Stimulated activated CD8-positive, alpha-beta memory T cell treated with anti-CD3 and anti-CD28 coated beads, Interleukin-12 subunit alpha, Interleukin-12 subunit beta, amount 100 ng/mL, for 4 hours (primary cell): Measurements from ENCODE around the gene C2CD5.
A peak's percentile ranks its signal among the peaks of the same experiment; 100 is the strongest.

Experiments used
- DNase-seq: peaks from one replicate; pipeline ENCODE4 v3.0.0-alpha.2; 2020; ENCODE audit warnings: low read depth

C2CD5 gene

DNA sequence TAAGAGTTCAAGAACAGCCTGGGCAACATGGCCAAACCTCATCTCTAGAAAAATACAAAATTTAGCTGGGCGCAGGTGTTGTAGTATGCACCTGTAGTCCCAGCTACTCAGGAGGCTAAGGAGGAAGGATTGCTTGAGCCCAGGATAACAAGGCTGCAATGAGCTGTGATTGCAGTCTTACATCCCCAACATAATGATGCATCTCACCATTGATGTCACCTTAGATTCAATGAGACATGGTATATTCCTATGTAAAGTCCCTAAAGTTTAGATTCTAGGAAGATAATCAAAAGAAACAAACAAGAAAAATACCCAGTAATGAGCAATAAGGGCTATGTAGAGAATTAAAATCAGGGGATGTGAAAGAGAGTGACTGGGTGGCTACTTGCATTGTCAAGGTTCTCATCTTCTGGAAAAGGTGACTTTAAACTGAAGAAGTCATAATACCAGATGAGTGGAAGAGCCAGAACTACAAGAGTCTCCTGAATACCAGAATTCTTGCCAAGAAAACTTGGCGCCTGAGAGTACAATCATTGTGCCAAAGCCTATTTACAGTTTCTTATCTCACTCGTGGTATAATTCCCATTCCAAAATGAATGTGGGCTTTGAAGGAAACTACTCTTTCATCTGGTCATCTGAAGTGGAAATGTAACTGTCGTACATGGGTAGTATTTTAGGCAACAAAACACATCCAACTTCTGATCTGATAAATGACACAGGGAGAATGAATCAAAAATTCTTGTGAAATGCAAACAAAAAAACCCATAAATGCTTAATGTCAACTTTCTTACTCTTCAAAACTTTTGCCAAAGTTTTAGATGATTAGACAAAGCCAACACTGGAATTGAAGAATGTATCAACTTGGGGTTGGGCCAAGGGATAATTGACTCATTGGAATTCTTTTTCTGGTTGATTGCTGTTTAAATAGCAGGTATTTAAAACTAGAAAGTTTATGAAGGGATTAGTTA lies 128.7 kb downstream of the C2CD5 start:
- DNase-seq: no peak

DNA sequence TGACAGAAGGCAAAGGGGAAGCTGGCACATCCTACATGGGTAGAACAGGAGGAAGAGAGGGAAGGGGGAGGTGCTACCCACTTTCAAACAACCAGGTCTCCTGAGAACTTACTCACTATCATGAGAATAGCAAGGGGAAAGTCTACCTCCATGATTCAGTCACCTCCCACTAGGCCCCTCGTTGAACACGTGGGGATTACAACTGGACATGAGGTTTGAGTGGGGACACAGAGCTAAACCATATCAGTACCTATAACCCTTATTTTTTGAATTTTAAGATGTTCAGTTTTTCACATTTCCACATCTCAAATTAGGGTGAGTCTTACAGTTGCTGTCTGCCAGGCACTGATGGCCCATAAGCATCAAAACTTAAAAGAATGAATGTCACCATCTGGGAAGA lies 129.6 kb downstream of the C2CD5 start:
- no peak for DNase-seq

DNA sequence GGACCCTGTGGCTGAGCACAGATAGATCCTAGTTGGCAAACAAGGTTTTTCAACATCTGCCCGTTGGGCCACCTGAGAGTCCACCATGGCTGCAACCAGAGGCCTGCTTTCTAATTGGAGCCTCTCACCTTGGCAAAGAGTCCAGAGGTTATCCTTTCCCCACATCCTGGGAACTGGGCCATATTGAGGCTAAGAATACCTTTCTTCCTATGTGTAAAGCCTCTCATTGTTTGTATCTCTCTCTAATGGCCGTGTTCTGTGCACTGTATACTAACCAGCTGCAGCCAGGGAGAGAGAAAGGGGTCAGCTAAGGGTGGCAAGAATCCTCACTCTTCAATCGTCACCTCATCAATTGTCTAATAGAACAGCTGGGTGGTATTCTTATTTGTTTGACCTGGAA lies 130.8 kb downstream of the C2CD5 start:
- DNase-seq: no peak

DNA sequence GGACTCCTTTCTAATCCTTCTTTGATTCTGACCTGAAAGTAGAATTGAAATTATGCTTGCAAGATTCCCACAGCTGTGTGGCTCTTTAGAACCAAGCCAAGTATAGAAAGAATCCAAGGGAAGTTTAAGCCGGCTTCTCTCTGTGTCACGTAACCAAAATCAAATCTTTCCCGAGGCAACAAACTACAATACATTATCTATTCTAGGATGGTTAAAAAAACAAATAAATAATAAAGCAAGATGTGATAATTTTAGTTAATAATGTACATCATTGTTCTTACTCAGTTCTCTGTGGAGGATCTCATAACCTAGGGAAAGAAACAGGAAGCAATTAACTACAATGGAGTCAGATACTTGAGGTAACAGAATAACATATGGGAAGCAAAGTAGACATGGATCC lies 131.8 kb downstream of the C2CD5 start:
- no peak for DNase-seq

DNA sequence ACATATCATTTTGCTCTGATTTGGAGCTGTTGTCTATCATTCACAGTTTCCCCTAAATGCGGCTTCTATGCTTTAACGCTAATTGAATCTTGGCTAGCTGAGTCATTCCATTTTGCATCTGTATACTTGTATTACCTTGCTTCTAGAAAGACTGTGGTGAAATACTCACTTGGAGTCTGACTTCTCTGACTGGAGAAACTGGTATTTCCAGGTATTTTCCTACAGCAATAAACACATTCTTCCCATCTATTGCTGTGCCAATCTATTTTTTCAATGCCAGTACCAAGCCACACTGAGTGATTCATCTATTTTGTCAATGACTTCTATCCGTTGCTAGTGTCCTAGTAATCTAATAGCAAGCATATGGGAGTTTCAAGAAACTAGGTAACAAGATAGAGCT lies 133.9 kb downstream of the C2CD5 start:
- DNase-seq: no peak

DNA sequence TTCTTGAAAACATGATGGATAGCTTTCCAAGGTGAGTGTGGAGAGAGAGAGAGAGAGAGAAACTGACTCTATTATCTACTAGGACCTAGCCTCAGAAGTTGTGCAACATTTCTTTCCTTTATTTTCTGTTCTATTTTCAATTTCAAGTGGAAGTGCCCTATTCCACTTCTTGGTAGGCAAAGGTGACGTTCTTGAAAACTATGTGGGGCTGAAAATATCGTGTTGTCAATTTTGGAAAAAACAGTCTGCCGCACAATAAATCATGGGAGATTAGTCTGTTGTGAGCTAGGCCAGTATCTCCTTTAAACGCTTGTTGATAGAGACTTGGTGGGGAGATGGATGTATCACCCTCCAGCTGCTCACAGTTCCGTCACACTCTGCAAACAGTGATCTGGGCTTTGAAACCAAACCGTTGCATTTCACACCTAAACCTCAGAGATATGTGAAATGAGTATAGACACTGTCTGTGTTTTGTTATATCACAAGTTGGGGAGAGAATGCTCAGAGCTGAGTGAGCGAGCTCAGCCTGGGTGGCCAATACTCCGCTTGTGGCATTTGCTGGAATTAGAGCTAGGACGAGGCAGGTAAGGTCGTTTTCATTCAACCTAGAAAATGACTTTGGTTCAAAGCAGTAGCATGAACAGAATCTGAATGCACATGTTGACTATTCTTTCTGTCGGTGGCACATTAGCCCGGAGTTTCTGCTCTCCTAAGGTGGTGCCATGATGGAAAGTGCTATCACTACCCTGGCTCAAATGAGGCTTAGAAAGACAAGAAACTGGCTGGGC lies 134.8 kb downstream of the C2CD5 start:
- peak; percentile 16 for DNase-seq

DNA sequence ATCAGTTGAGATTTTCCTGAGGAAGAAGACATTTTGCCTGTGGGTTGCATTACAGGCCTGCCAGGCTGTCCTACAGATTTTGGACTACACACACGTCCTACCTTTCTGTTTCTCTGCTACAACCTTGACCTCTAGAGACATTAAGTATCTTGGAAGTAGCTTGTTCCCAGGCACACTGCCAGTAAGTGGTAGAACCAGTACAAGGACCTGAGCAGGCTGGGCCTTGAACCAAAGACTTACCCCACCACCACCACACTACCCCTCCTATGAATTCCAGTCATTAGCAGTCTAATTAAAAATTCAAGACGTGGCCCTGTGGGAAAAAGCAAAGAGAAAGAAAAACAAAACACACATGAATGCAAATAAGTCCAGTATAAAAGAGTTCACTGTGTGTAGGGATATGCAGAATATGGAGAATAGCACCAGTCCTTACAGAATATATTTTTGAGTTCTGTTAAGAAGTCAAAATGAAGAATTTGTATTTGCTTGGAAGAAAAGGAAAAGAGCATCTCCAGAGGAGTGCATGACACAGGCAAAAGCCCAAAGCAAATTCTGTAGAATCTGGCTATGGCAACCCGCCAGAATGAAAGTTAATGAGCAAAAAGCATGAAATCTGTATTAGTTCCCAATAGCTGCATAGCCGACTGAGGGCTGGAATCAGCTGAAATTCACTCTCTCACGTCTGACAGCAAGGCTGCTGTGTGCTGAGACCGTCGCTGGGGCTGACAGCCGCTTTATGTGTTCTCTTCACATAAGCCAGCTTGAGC lies 135.5 kb downstream of the C2CD5 start:
- no peak for DNase-seq

DNA sequence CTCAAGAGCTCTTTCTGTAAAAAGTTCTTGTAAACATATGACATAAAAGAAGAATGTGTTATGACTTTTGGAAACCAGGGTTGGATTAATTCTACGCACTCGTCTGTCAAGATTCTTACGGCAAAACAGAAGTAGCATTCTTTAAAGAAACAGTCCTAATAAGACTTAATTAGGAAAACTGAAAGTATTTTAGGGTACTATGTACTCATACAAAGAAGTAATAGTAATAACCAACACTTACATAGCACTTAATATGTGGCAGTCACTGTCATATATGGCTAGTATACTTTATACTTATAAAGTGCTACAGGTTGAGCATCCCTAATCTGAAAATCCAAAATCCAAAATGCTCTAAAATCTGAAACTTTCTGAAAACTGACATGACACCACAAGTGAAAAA lies 136.9 kb downstream of the C2CD5 start:
- no peak for DNase-seq

DNA sequence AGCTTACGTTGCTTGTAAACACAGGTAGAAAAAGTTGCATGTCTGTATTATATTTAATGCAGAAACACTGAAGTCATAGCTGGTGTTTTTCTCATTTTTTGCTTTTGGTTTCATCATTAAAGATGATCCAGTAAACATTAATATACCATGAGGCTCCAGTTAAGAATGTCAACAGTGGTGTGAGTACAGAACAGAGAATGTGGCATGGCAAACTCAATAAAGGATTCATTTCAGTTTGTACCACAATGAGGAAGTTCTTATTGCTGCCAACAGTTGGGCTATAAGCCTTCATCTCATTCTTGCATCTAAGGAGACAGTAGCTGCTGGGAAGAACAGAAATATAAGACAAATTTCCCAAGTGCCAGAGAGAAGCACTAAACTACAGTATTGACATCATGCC lies 137.7 kb downstream of the C2CD5 start:
- no peak for DNase-seq

DNA sequence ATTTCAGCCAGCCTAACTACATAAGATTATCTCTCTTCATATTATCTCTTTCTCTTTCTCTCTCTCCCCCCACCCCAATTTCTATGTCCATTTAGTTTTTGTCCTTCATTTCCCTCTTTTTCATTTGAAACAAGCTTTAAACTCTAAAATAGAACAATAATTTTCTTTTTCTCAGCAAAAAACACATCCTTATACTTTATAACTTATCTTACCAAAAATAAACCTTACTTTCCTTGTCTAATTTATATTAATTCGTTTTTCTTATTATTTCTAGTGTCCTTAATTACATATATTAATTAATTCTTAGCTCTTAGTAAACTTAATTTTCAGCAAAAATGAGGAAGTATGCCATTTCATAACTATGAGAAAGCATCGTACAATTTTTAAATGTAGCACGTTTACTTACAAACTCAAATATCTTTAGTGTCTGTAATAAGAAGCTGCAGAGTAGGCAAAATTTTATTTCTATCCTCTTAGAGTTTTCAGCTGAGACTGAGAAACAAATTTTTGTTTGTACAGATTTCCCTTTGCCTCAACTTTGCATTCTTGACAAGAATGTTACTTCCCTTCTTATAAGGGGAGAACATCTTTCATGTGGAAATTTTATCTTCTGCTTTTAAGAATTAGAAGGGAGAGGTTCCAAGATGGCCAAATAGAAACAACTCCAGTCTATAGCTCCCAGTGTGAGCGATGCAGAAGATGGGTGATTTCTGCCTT lies 144.7 kb downstream of the C2CD5 start:
- DNase-seq: no peak
